ENCODE data around the gene VDR. TPM values are rescaled to one million over a fixed set of nuclear protein-coding genes. Genes with fewer than 3 reads are reported as not detected.
A peak's percentile ranks its signal among the peaks of the same experiment; 100 is the strongest.

Gene VDR
- total RNA-seq, 1 donor, result 32.2 TPM

GRCh38 chr12:47949441-47950341, 44.9 kb upstream of the VDR start:
- Histone ChIP-seq H3K79me2 (ENCODE audit: insufficient read depth, low read length) (no peaks in the 10 kb centered on the region), H3K4me3 (ENCODE audit: insufficient read depth, low read length) (peak overlapping the region; percentile 3), H2AFZ (ENCODE audit: low read length) (no peak overlapping the region), H3K27me3 (ENCODE audit: insufficient read depth, low read length) (peaks cover 23% of the 10 kb centered on the region), H4K20me1 (ENCODE audit: insufficient read depth, low read length) (no peaks in the 10 kb centered on the region), H3K27ac (ENCODE audit: low read depth, low read length) (no peak overlapping the region), H3K4me1 (ENCODE audit: insufficient read depth, low read length) (peaks cover 6% of the 10 kb centered on the region), H3K9me3 (ENCODE audit: low read depth, low read length) (no peaks in the 10 kb centered on the region), H3K4me2 (ENCODE audit: insufficient read depth, low read length) (peak overlapping the region; percentile 47), H3K36me3 (ENCODE audit: insufficient read depth, low read length) (no peaks in the 10 kb centered on the region)
- TF ChIP-seq CTCF (IDR thresholded peaks at IDR 0.05; ENCODE audit: extremely low read depth, low read depth, low read length), result peak; percentile 93
- DNase-seq (ENCODE audit: insufficient read length, low spot score, missing footprints), result peak; percentile 99

- Histone ChIP-seq H3K4me2 (ENCODE audit: insufficient read depth, low read length) (no peak overlapping the region), H2AFZ (ENCODE audit: low read length) (peak overlapping the region; percentile 27), H3K27me3 (ENCODE audit: insufficient read depth, low read length) (peaks cover 14% of the 10 kb centered on the region), H3K4me1 (ENCODE audit: insufficient read depth, low read length) (peaks cover 6% of the 10 kb centered on the region), H3K4me3 (ENCODE audit: insufficient read depth, low read length) (no peak overlapping the region), H3K27ac (ENCODE audit: low read depth, low read length) (no peak overlapping the region), H4K20me1 (ENCODE audit: insufficient read depth, low read length) (no peaks in the 10 kb centered on the region), H3K79me2 (ENCODE audit: insufficient read depth, low read length) (no peaks in the 10 kb centered on the region), H3K36me3 (ENCODE audit: insufficient read depth, low read length) (no peaks in the 10 kb centered on the region), H3K9me3 (ENCODE audit: low read depth, low read length) (no peaks in the 10 kb centered on the region)
- DNase-seq (ENCODE audit: insufficient read length, low spot score, missing footprints), result no peak
- TF ChIP-seq CTCF (IDR thresholded peaks at IDR 0.05; ENCODE audit: extremely low read depth, low read depth, low read length), result no peak
Measured at GRCh38 chr12:47947341-47947740, 42.5 kb upstream of the VDR start.

GRCh38 chr12:47946413-47947323, 41.9 kb upstream of the VDR start:
- no peaks in the 10 kb centered on the region for H3K9me3 ChIP-seq (ENCODE audit: low read depth, low read length)
- peaks cover 9% of the 10 kb centered on the region for H3K27me3 ChIP-seq (ENCODE audit: insufficient read depth, low read length)
- no peak for TF ChIP-seq CTCF (IDR thresholded peaks at IDR 0.05; ENCODE audit: extremely low read depth, low read depth, low read length)
- no peaks in the 10 kb centered on the region for H4K20me1 ChIP-seq (ENCODE audit: insufficient read depth, low read length)
- H3K4me3 ChIP-seq (ENCODE audit: insufficient read depth, low read length), result peak overlapping the region; percentile 58
- peak overlapping the region; percentile 78 for H2AFZ ChIP-seq (ENCODE audit: low read length)
- H3K79me2 ChIP-seq (ENCODE audit: insufficient read depth, low read length), result no peaks in the 10 kb centered on the region
- H3K27ac ChIP-seq (ENCODE audit: low read depth, low read length), result no peak overlapping the region
- H3K4me1 ChIP-seq (ENCODE audit: insufficient read depth, low read length), result peaks cover 6% of the 10 kb centered on the region
- peak; percentile 97 for DNase-seq (ENCODE audit: insufficient read length, low spot score, missing footprints)
- no peaks in the 10 kb centered on the region for H3K36me3 ChIP-seq (ENCODE audit: insufficient read depth, low read length)
- peak overlapping the region; percentile 59 for H3K4me2 ChIP-seq (ENCODE audit: insufficient read depth, low read length)

Measured in osteoblast (primary cell).